Adrenal gland (tissue), 5 donors: Measurements from ENCODE around the gene TEAD3.

Source experiments
- CTCF ChIP-seq, 6 experiments: fragments of 450-650 bp in 4 of 6; fragments of 200-600 bp in 2 of 6; sonication (generic) in 1 of 6; IDR thresholded peaks; 1 replicate in 5 of 6; 2 replicates in 1 of 6; pipeline versions ENCODE4 v1.5.1 to v1.8.0; 2016 to 2021; ENCODE audit warnings: antibody characterized with exemption in 6 of 6, mild to moderate bottlenecking in 2 of 6, moderate library complexity in 1 of 6
- POLR2A ChIP-seq, 2 donors: fragments of 450-650 bp; IDR thresholded peaks; one replicate each; pipeline ENCODE4 v1.6.1; 2017; ENCODE audit warnings: antibody characterized with exemption in 2 of 2, mild to moderate bottlenecking in 2 of 2, moderate library complexity in 1 of 2
- donor health status: DM: no; HTN: no; CAD: no.

DNA sequence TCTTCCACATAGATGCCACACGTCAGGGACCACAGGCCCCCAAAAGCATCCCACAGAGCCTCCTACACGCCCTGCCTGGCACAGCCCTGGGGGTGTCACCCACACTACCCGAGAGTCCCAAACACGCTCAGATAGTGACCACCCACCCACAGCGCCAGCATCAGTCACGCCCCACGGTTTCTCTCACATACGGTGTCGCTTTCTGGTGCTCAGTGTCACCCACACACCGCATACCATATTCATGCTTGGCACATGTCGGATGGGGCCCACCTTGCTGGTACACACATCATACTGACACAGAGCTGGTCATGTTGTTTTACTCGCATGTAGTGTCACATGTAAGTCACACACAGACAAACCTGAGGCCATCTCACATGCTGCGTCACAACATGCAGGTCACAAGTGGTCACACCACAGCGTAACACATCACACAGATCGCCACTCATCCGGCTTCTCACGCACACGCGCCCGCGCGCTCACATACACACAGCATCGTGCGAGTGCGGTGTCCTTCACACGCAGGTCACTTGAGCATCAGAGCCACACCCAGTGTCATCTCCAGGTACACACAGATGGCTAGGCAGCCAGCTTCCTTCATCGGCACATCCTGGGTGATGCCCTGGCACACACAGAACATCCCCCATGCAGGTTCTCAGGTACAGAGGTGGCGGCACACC is 3.4 kb downstream of the TEAD3 start:
- TF ChIP-seq CTCF (IDR thresholded peaks at IDR 0.05) (no peak), POLR2A (IDR thresholded peaks at IDR 0.05) (no peak)
